Measurements from ENCODE around the gene DCUN1D1. TPM values are rescaled to one million over a fixed set of nuclear protein-coding genes. Genes with fewer than 3 reads are reported as not detected.

The DCUN1D1 gene
- 21.3 and 29.3 TPM in 2 replicates for total RNA-seq (ENCODE audit: low replicate concordance)

DNA sequence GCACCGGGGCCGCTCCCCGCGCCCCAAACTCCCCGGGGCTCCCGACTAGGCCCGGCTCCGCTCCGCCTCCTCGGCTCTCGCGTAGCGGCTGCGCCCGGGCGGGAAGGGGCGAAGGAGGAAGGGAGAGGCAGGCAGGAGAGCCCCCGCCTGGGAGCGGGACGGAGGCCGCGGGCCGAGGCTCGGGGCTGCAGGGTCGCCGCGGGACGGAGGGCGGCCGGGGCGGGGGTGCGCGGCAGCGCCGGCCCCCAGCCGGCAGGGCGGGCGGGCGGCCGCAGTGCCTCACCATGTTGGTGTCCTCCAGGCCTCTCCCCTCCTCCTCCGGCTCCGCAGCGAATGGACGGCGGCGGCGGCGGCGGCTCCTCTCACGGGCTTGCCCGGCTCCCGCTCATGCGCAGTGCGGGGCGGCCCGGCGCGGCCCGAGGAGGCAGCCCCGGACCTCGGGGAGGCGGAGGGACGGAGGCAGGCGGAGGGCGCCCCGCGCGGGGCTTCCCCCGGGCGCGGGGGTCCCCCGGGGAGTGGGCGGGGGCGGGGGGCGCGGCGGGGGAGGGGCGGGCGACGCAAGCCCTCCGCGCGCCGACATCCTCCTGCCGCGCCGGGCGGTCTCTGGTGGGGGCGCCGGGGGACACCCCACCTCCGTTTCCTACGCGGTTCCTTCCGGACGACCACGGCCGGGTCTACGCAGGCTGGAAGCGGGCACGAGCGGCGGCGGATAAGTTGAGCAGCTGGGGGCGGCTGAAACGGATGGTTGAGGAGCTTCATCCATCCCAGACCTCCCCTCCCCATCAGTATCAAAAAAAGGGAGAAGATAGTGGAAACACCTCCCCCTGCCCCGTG lies at the start of gene DCUN1D1:
Gene DCUN1D1 (minus strand): TSS at position 335 of the 834 bp plus-strand sequence. CDS start 49 bp downstream, at position 286.

Other genes with a start within 250 kb of the DCUN1D1 start
- 44.2 and 70.2 TPM in 2 replicates for gene ATP11B, start 187.0 kb downstream of the DCUN1D1 start, total RNA-seq (ENCODE audit: low replicate concordance)
- 13.7 and 35.0 TPM in 2 replicates for gene MCCC1, start 119.0 kb upstream of the DCUN1D1 start, total RNA-seq (ENCODE audit: low replicate concordance)
- under 0.01 TPM in 1 of 2 replicates, not detected in the other for gene LAMP3, start 182.2 kb upstream of the DCUN1D1 start, total RNA-seq (ENCODE audit: low replicate concordance)